Mucosa of descending colon (tissue), 3 donors: ENCODE data around the gene HHAT. TPM values are rescaled to one million over a fixed set of nuclear protein-coding genes. Genes with fewer than 3 reads are reported as not detected.

Source experiments
- ATAC-seq: fragments of 200-7000 bp; cut with Tn5 transposase; one replicate; pipeline ENCODE4 v1.9.1; 2020; ENCODE audit warnings: mild to moderate bottlenecking, moderate library complexity
- DNase-seq, 3 donors: peaks; one replicate each; pipeline ENCODE4 v3.0.0-alpha.2; 2020
- H3K36me3 ChIP-seq: fragments of 200-600 bp; one replicate; pipeline ENCODE4 v1.8.0; 2021; ENCODE audit warnings: low read depth, mild to moderate bottlenecking
- H3K4me1 ChIP-seq: fragments of 200-600 bp; one replicate; pipeline ENCODE4 v1.8.0; 2021; ENCODE audit warnings: low read depth, mild to moderate bottlenecking
- H3K4me3 ChIP-seq: fragments of 200-600 bp; one replicate; pipeline ENCODE4 v1.8.0; 2021; ENCODE audit warnings: mild to moderate bottlenecking
- H3K9me3 ChIP-seq: fragments of 200-600 bp; one replicate; pipeline ENCODE4 v1.8.0; 2021; ENCODE audit warnings: mild to moderate bottlenecking
- intact Hi-C, 2 donors: fragments of 100-400 bp; cut with DNase I in 1 of 2; cut with micrococcal nuclease in 1 of 2; formaldehyde crosslinking; loops; one replicate each; pipeline versions ENCODE4 v1.11.0 to v1.11.1; 2022; cut with DNase I, micrococcal nuclease
- total RNA-seq, 3 donors: library from RNA; stranded (reverse); fragmentation: NEBNext Ultra II Directional in 2 of 3; extraction: Animal tissue kit (Norgen Biotek cat#: 25700) in 2 of 3; gene quantifications; one replicate each; pipeline versions ENCODE4 v1.2.1 to v1.2.4, GENCODE V29; 2021 to 2023
- TF ChIP-seq, protein P1 (sequence below): fragments of 200-600 bp; IDR thresholded peaks from one replicate; pipeline ENCODE4 v1.8.0; 2022; ENCODE audit warnings: antibody characterized with exemption, mild to moderate bottlenecking
- donor health status: DM: no; HTN: no; CAD: no; lungs with moderate emphysema.
- donor health status: DM: no; HTN: no; CAD: no.
- donor health status: DM: no; HTN: yes; CAD: no.

Gene HHAT
- total RNA-seq, 3 donors from 2014 or later = 4.1 to 8.6 (median 5.9) TPM

- ATAC-seq (no peak), DNase-seq (no peak)
- Histone ChIP-seq H3K36me3 (no peaks in the 10 kb centered on the region), H3K4me1 (no peaks in the 10 kb centered on the region), H3K9me3 (no peaks in the 10 kb centered on the region), H3K4me3 (no peak overlapping the region)
- intact Hi-C loops = no loop called here
- TF ChIP-seq, protein P1, sequence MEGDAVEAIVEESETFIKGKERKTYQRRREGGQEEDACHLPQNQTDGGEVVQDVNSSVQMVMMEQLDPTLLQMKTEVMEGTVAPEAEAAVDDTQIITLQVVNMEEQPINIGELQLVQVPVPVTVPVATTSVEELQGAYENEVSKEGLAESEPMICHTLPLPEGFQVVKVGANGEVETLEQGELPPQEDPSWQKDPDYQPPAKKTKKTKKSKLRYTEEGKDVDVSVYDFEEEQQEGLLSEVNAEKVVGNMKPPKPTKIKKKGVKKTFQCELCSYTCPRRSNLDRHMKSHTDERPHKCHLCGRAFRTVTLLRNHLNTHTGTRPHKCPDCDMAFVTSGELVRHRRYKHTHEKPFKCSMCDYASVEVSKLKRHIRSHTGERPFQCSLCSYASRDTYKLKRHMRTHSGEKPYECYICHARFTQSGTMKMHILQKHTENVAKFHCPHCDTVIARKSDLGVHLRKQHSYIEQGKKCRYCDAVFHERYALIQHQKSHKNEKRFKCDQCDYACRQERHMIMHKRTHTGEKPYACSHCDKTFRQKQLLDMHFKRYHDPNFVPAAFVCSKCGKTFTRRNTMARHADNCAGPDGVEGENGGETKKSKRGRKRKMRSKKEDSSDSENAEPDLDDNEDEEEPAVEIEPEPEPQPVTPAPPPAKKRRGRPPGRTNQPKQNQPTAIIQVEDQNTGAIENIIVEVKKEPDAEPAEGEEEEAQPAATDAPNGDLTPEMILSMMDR = no peak
Measured at GRCh38 chr1:210700083-210700482, 371.4 kb downstream of the HHAT start.

GRCh38 chr1:210700511-210700910 is 371.8 kb downstream of the HHAT start:
- no peak for ATAC-seq
- intact Hi-C loops = no loop called here
- TF ChIP-seq, protein P1 = no peak
- Histone ChIP-seq H3K4me3 (no peak overlapping the region), H3K4me1 (no peaks in the 10 kb centered on the region), H3K36me3 (no peaks in the 10 kb centered on the region), H3K9me3 (no peaks in the 10 kb centered on the region)
- no peak for DNase-seq

- Histone ChIP-seq H3K9me3 (no peaks in the 10 kb centered on the region), H3K4me3 (no peak overlapping the region), H3K4me1 (peaks cover 6% of the 10 kb centered on the region), H3K36me3 (no peaks in the 10 kb centered on the region)
- DNase-seq (no peak), ATAC-seq (no peak)
- TF ChIP-seq, protein P1 = no peak
- intact Hi-C loops = no loop called here
Measured at GRCh38 chr1:210702506-210702905, 373.8 kb downstream of the HHAT start.

- no peak overlapping the region for H3K4me3 ChIP-seq
- intact Hi-C loops = no loop called here
Measured at GRCh38 chr1:210703593-210703992, 374.9 kb downstream of the HHAT start.

GRCh38 chr1:210705086-210705485 is 376.4 kb downstream of the HHAT start:
- Histone ChIP-seq H3K9me3 (no peaks in the 10 kb centered on the region), H3K4me1 (peaks cover 12% of the 10 kb centered on the region), H3K4me3 (no peak overlapping the region), H3K36me3 (no peaks in the 10 kb centered on the region)
- DNase-seq (no peak), ATAC-seq (no peak)
- intact Hi-C loops = no loop called here
- TF ChIP-seq, protein P1 = no peak

More at GRCh38 chr1:210703593-210703992, 374.9 kb downstream of the HHAT start:
- Histone ChIP-seq H3K9me3 (no peaks in the 10 kb centered on the region), H3K36me3 (no peaks in the 10 kb centered on the region), H3K4me1 (peaks cover 12% of the 10 kb centered on the region)
- ATAC-seq = no peak
- TF ChIP-seq, protein P1 = no peak
- no peak for DNase-seq

- no peak for ATAC-seq
- Histone ChIP-seq H3K36me3 (no peaks in the 10 kb centered on the region), H3K9me3 (no peaks in the 10 kb centered on the region), H3K4me1 (peaks cover 12% of the 10 kb centered on the region), H3K4me3 (no peak overlapping the region)
- intact Hi-C loops = no loop called here
- TF ChIP-seq, protein P1 = no peak
- no peak for DNase-seq
Measured at GRCh38 chr1:210706246-210706645, 377.5 kb downstream of the HHAT start.
